ENCODE results near the gene NHS. TPM values are rescaled to one million over a fixed set of nuclear protein-coding genes. Genes with fewer than 3 reads are reported as not detected.

The NHS gene
- total RNA-seq, 1 experiment from 2014 or later = 5.7 TPM

DNA sequence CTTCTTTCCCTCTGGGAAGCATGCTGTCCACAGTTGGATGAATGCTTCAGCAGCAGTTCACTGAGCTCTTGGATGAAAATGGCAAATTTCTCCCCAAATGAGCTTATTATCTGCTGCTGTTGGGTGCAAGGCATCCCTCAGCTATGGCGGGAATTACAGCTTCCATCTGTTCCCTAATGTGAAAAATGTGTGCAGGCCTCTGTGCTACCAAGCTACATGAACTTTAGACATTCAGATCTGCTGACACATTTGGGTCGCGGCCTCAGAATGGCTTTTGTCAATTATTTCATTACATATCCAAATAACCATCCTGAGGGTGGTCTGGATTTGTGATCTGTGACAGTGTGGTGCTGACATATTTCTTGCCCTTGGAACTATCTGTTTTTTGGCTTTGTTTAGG, 242.8 kb downstream of the NHS start:
- ChIA-PET POLR2A (no interaction called here), RAD21 (ENCODE audit: low non-redundant PET in 1 of 2, low total read pairs in 2 of 2, uncharacterized antibody in 2 of 2, unreplicated experiment in 2 of 2) (no interaction called here), CTCF (no interaction called here)
- Histone ChIP-seq H3K27me3 (ENCODE audit: insufficient read depth, low read length) (no peaks in the 10 kb centered on the region), H3K27ac (ENCODE audit: low read depth, low read length) (no peak overlapping the region), H3K9ac (ENCODE audit: low read length) (no peak overlapping the region), H3K4me2 (ENCODE audit: low read length) (no peak overlapping the region), H4K20me1 (ENCODE audit: insufficient read depth) (no peaks in the 10 kb centered on the region), H2AFZ (ENCODE audit: low read depth, low read length, poor library complexity, severe bottlenecking) (no peak overlapping the region), H3K4me3 (replicated peaks in 1 of 2; ENCODE audit: low read depth in 1 of 2, low read length in 2 of 2) (no peak overlapping the region), H3K79me2 (ENCODE audit: insufficient read depth, low read length) (no peaks in the 10 kb centered on the region), H3K9me2 (ENCODE audit: insufficient read depth) (no peaks in the 10 kb centered on the region), H3K9me3 (ENCODE audit: control insufficient read depth in 1 of 2, insufficient read depth in 1 of 2, low read depth in 1 of 2, low read length in 2 of 2) (no peaks in the 10 kb centered on the region), H3K36me3 (ENCODE audit: control insufficient read depth in 1 of 2, insufficient read depth in 2 of 2, low read length in 2 of 2) (no peaks in the 10 kb centered on the region), H3K4me1 (ENCODE audit: control insufficient read depth in 1 of 2, insufficient read depth in 2 of 2, low read length in 2 of 2) (peaks cover 4 to 13% of the 10 kb centered on the region in 2 experiments; a peak in 2 of 4 replicates)
- DNase-seq (ENCODE audit: low read depth, low spot score) (no peak), ATAC-seq (no peak)
- intact Hi-C loops (cut with micrococcal nuclease) = no loop called here
- TF ChIP-seq EGR1 (IDR thresholded peaks at IDR 0.05; ENCODE audit: low read depth) (no peak), EZH2 (IDR thresholded peaks at IDR 0.05) (no peak), SP1 (IDR thresholded peaks at IDR 0.05; ENCODE audit: low read depth) (no peak), YY1 (IDR thresholded peaks at IDR 0.05; ENCODE audit: extremely low read depth, insufficient replicate concordance, low read depth, low read length) (no peak), SRF (IDR thresholded peaks at IDR 0.05; ENCODE audit: low read depth) (no peak), CBX3 (IDR thresholded peaks at IDR 0.05; ENCODE audit: low read depth) (no peak), FOSL1 (IDR thresholded peaks at IDR 0.05; ENCODE audit: low read depth) (no peak)
- TF ChIP-seq, protein P1, sequence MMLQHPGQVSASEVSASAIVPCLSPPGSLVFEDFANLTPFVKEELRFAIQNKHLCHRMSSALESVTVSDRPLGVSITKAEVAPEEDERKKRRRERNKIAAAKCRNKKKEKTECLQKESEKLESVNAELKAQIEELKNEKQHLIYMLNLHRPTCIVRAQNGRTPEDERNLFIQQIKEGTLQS (IDR thresholded peaks at IDR 0.05) = no peak
- TF ChIP-seq, protein P2, sequence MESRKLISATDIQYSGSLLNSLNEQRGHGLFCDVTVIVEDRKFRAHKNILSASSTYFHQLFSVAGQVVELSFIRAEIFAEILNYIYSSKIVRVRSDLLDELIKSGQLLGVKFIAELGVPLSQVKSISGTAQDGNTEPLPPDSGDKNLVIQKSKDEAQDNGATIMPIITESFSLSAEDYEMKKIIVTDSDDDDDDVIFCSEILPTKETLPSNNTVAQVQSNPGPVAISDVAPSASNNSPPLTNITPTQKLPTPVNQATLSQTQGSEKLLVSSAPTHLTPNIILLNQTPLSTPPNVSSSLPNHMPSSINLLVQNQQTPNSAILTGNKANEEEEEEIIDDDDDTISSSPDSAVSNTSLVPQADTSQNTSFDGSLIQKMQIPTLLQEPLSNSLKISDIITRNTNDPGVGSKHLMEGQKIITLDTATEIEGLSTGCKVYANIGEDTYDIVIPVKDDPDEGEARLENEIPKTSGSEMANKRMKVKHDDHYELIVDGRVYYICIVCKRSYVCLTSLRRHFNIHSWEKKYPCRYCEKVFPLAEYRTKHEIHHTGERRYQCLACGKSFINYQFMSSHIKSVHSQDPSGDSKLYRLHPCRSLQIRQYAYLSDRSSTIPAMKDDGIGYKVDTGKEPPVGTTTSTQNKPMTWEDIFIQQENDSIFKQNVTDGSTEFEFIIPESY (IDR thresholded peaks at IDR 0.05; ENCODE audit: extremely low read depth, insufficient replicate concordance, low read length) = no peak
- TF ChIP-seq, protein P3, sequence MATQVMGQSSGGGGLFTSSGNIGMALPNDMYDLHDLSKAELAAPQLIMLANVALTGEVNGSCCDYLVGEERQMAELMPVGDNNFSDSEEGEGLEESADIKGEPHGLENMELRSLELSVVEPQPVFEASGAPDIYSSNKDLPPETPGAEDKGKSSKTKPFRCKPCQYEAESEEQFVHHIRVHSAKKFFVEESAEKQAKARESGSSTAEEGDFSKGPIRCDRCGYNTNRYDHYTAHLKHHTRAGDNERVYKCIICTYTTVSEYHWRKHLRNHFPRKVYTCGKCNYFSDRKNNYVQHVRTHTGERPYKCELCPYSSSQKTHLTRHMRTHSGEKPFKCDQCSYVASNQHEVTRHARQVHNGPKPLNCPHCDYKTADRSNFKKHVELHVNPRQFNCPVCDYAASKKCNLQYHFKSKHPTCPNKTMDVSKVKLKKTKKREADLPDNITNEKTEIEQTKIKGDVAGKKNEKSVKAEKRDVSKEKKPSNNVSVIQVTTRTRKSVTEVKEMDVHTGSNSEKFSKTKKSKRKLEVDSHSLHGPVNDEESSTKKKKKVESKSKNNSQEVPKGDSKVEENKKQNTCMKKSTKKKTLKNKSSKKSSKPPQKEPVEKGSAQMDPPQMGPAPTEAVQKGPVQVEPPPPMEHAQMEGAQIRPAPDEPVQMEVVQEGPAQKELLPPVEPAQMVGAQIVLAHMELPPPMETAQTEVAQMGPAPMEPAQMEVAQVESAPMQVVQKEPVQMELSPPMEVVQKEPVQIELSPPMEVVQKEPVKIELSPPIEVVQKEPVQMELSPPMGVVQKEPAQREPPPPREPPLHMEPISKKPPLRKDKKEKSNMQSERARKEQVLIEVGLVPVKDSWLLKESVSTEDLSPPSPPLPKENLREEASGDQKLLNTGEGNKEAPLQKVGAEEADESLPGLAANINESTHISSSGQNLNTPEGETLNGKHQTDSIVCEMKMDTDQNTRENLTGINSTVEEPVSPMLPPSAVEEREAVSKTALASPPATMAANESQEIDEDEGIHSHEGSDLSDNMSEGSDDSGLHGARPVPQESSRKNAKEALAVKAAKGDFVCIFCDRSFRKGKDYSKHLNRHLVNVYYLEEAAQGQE (IDR thresholded peaks at IDR 0.05; ENCODE audit: low read depth) = no peak
- no TSS peak for BruUV-seq (replicated peaks)
